ENCODE data around the gene PPA1.

- TF ChIP-seq EZH2 (IDR thresholded peaks at IDR 0.05; ENCODE audit: borderline replicate concordance, low read length) = no peak
- TF ChIP-seq CTCF (conservative IDR thresholded peaks at IDR 0.05 in 1 of 2, IDR thresholded peaks at IDR 0.05 in 1 of 2; ENCODE audit: extremely low read depth in 1 of 2, insufficient read depth in 1 of 2, low read depth in 1 of 2, low read length in 2 of 2) = no peak
Observed at GRCh38 chr10:70258216-70258615, 25.0 kb upstream of the PPA1 start.
